ENCODE measurements around the gene OGDH. TPM values are rescaled to one million over a fixed set of nuclear protein-coding genes. Genes with fewer than 3 reads are reported as not detected.

Gene OGDH
- total and polyA plus RNA-seq, 2 of the 13 experiments (the other 11 are each of a cell fraction or from before 2014, with no cell fraction given) = 17.4 to 25.4 TPM

DNA sequence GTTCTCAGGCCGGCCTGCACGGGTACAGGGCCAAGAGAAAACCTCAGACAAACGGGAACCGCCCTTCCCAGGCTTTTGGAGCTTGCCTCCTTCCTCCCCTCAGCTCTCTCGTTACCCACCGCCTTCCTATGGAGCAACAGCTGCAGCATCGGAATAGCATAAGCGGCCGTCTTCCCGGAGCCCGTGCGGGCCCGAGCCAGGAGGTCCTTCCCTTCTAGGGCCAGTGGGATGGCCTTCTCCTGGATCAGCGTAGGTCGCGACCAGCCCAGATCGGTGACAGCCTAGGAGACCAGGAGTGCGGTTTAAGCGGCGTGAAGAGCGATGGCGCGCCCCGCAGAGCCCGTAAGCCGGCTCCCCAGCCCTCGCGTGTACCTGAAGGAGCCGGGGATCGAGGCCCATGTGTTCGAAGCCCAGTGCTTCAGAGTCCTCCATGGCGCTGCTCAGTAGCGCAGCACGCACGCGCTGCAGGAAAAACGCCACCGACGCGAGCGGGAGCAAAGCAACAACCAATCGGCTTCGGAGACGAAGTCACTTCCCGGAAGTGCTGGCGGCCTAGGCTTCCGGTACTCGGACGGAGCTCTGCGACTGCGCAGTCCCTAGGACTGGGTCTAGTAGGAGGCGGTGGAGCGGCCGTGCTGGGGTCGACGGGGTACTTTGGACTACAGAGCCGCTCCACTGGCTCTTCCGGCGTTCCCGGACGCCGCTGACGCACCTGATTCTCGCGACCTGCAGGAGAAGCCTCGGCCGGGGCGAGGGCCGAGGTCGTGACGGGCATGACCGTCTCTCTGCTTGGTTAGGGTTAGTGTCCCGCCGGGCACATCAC lies 32.8 kb upstream of the OGDH start, which contains the start of gene DDX56 (continued):
- TF ChIP-seq ZC3H13 (CRISPR knock-in tag; IDR thresholded peaks at IDR 0.05) = peak; percentile 68; the same call in 1 of the 2 replicates
- TF ChIP-seq RFXANK (CRISPR knock-in tag; IDR thresholded peaks at IDR 0.05) = 0 out of 2 replicates have a peak, but pooled peaks have one; percentile 19
- TF ChIP-seq, protein P1, sequence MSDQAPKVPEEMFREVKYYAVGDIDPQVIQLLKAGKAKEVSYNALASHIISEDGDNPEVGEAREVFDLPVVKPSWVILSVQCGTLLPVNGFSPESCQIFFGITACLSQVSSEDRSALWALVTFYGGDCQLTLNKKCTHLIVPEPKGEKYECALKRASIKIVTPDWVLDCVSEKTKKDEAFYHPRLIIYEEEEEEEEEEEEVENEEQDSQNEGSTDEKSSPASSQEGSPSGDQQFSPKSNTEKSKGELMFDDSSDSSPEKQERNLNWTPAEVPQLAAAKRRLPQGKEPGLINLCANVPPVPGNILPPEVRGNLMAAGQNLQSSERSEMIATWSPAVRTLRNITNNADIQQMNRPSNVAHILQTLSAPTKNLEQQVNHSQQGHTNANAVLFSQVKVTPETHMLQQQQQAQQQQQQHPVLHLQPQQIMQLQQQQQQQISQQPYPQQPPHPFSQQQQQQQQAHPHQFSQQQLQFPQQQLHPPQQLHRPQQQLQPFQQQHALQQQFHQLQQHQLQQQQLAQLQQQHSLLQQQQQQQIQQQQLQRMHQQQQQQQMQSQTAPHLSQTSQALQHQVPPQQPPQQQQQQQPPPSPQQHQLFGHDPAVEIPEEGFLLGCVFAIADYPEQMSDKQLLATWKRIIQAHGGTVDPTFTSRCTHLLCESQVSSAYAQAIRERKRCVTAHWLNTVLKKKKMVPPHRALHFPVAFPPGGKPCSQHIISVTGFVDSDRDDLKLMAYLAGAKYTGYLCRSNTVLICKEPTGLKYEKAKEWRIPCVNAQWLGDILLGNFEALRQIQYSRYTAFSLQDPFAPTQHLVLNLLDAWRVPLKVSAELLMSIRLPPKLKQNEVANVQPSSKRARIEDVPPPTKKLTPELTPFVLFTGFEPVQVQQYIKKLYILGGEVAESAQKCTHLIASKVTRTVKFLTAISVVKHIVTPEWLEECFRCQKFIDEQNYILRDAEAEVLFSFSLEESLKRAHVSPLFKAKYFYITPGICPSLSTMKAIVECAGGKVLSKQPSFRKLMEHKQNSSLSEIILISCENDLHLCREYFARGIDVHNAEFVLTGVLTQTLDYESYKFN (CRISPR knock-in tag; conservative IDR thresholded peaks at IDR 0.05) = peak; percentile 68
- peak; percentile 88 for TF ChIP-seq ZNF878 (CRISPR knock-in tag; IDR thresholded peaks at IDR 0.05)
- TF ChIP-seq WIZ (CRISPR knock-in tag; IDR thresholded peaks at IDR 0.05) = peak; percentile 89
- no peak for TF ChIP-seq EHMT2 (IDR thresholded peaks at IDR 0.05; ENCODE audit: borderline replicate concordance, low read depth, low read length)
- TF ChIP-seq, protein P2, sequence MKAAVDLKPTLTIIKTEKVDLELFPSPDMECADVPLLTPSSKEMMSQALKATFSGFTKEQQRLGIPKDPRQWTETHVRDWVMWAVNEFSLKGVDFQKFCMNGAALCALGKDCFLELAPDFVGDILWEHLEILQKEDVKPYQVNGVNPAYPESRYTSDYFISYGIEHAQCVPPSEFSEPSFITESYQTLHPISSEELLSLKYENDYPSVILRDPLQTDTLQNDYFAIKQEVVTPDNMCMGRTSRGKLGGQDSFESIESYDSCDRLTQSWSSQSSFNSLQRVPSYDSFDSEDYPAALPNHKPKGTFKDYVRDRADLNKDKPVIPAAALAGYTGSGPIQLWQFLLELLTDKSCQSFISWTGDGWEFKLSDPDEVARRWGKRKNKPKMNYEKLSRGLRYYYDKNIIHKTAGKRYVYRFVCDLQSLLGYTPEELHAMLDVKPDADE (CRISPR knock-in tag; IDR thresholded peaks at IDR 0.05) = peak; percentile 58; the same call in 1 of the 2 replicates
- TF ChIP-seq SMARCE1 (IDR thresholded peaks at IDR 0.05; ENCODE audit: borderline replicate concordance) = no peak
- TF ChIP-seq, protein P3, sequence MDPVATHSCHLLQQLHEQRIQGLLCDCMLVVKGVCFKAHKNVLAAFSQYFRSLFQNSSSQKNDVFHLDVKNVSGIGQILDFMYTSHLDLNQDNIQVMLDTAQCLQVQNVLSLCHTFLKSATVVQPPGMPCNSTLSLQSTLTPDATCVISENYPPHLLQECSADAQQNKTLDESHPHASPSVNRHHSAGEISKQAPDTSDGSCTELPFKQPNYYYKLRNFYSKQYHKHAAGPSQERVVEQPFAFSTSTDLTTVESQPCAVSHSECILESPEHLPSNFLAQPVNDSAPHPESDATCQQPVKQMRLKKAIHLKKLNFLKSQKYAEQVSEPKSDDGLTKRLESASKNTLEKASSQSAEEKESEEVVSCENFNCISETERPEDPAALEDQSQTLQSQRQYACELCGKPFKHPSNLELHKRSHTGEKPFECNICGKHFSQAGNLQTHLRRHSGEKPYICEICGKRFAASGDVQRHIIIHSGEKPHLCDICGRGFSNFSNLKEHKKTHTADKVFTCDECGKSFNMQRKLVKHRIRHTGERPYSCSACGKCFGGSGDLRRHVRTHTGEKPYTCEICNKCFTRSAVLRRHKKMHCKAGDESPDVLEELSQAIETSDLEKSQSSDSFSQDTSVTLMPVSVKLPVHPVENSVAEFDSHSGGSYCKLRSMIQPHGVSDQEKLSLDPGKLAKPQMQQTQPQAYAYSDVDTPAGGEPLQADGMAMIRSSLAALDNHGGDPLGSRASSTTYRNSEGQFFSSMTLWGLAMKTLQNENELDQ (CRISPR knock-in tag; IDR thresholded peaks at IDR 0.05; ENCODE audit: borderline replicate concordance) = no peak
- TF ChIP-seq GTF2F1 (IDR thresholded peaks at IDR 0.05; ENCODE audit: low read length) = no peak
- peak; percentile 81 for TF ChIP-seq HIVEP1 (CRISPR knock-in tag; IDR thresholded peaks at IDR 0.05)
- 0 out of 2 replicates have a peak, but pooled peaks have one; percentile 82 for TF ChIP-seq MYNN (CRISPR knock-in tag; IDR thresholded peaks at IDR 0.05; ENCODE audit: low read depth)
- peak; percentile 96 for TF ChIP-seq ZNF607 (CRISPR knock-in tag; IDR thresholded peaks at IDR 0.05; ENCODE audit: borderline replicate concordance)
- peak; percentile 84; the same call in 1 of the 2 replicates for TF ChIP-seq ZNF501 (CRISPR knock-in tag; IDR thresholded peaks at IDR 0.05)
- TF ChIP-seq, protein P4, sequence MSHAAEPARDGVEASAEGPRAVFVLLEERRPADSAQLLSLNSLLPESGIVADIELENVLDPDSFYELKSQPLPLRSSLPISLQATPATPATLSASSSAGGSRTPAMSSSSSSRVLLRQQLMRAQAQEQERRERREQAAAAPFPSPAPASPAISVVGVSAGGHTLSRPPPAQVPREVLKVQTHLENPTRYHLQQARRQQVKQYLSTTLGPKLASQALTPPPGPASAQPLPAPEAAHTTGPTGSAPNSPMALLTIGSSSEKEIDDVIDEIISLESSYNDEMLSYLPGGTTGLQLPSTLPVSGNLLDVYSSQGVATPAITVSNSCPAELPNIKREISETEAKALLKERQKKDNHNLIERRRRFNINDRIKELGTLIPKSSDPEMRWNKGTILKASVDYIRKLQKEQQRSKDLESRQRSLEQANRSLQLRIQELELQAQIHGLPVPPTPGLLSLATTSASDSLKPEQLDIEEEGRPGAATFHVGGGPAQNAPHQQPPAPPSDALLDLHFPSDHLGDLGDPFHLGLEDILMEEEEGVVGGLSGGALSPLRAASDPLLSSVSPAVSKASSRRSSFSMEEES (CRISPR knock-in tag; IDR thresholded peaks at IDR 0.05) = peak; percentile 85; the same call in 1 of the 2 replicates
- TF ChIP-seq, protein P5, sequence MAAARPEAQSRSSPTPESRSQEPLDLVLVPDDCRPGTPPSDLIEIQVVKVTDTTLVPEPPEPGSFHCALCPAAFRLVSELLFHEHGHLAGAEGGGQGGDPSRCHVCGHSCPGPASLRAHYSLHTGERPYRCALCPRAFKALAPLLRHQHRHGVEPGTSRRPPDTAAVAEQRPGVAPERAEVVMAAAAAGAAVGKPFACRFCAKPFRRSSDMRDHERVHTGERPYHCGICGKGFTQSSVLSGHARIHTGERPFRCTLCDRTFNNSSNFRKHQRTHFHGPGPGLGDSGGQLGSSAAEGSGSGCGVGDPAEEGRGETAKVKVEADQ (CRISPR knock-in tag; IDR thresholded peaks at IDR 0.05; ENCODE audit: borderline replicate concordance) = peak; percentile 84
- TF ChIP-seq, protein P6, sequence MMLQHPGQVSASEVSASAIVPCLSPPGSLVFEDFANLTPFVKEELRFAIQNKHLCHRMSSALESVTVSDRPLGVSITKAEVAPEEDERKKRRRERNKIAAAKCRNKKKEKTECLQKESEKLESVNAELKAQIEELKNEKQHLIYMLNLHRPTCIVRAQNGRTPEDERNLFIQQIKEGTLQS (CRISPR knock-in tag; IDR thresholded peaks at IDR 0.05) = no peak
- TF ChIP-seq ZNF577 (CRISPR knock-in tag; IDR thresholded peaks at IDR 0.05; ENCODE audit: borderline replicate concordance, low read depth) = no peak; the same call in 1 of the 2 replicates
- TF ChIP-seq EED (CRISPR knock-in tag; IDR thresholded peaks at IDR 0.05) = peak; percentile 90; the same call in 1 of the 2 replicates
